HG03280 (cell line): ENCODE data around the gene NPIPB13.
"Not testable (repeated sequence)": the region's sequence is repeated elsewhere in the genome, so short reads cannot be mapped to it uniquely, and the experiment has no call there.

Experiments used
- ATAC-seq: cut with Tn5 transposase; IDR thresholded peaks from one replicate; pipeline ENCODE4 v1.9.1; 2021; ENCODE audit warnings: mild to moderate bottlenecking, moderate library complexity; ENCODE audit not compliant: unreplicated experiment

Gene NPIPB13

DNA sequence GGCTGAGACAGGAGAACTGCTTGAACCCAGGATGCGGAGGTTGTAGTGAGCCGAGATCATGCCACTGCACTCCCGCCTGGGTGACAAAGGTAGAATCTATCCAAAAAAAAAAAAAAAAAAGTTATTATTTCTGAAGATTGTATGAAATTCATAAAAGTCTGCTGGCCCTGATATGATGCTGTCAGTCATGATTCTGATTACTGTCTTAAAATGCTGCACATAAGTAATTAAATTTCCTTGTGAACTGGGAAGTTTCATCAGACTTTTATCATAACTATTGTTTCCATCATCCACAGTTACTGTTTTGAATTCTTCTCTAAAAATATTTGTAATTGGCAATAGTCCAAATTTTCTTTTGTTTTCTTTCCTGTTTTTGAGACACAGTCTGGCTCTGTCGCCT is at the start of gene NPIPB13:
NPIPB13 (minus strand) TSS at position 101 of the 400 bp plus-strand sequence. CDS start 2,906 bp downstream, outside the sequence.
- not testable (repeated sequence) for ATAC-seq

DNA sequence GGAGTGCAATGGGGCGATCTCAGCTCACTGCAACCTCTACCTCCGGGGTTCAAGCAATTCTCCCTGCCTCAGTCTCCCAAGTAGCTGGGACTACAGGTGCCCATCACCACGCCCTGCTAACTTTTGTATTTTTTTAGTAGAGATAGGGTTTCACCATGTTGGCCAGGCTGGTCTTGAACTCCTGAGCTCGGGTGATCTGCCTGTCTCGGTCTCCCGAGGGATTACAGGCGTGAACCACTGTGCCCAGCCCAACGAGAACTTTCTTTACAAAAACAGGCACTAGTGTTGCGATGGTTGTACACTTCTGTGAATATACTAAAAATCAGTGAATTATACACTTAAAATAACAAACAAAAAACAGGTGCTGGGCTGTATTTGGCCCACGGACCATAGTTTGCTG is 34.1 kb upstream of the NPIPB13 start:
- not testable (repeated sequence) for ATAC-seq

DNA sequence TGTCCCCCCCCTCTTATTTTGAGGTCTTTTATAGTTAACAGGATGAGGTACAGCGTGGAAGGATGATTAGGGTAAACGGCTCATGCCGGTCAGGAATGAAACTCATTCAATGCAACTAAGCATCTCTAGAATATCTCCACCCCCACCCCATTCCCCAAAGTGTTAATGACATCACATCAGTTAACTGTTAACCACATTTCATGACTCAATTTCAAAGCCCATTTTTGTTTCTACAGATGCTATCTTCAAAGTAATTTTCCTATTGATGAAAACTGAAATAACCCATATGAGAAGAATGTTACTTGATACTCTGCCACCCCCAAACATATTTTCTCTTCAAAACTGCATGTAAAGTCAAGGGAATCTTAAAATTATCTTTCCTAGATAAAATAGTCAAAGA is 30.2 kb upstream of the NPIPB13 start:
- not testable (repeated sequence) for ATAC-seq

DNA sequence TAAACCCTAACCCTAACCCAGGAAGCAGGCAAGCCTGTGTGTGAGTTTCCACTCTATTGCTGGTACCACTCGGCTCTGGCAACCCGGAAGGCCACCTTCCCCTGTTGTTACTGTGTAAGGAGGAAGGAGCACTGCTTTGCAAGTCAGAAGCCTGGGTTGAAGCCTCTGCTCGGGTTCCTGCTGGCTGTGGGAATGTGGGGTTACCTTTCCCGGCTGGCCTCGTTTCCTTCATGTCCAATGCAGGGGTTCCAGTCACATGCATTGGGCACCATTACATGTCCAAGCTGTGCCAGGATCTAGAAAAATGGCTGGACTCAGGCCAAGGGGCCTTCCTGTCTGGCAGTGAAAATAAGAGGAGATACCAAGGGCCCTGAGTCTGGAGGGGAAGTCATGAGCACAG is 31.2 kb downstream of the NPIPB13 start:
- ATAC-seq = not testable (repeated sequence)

DNA sequence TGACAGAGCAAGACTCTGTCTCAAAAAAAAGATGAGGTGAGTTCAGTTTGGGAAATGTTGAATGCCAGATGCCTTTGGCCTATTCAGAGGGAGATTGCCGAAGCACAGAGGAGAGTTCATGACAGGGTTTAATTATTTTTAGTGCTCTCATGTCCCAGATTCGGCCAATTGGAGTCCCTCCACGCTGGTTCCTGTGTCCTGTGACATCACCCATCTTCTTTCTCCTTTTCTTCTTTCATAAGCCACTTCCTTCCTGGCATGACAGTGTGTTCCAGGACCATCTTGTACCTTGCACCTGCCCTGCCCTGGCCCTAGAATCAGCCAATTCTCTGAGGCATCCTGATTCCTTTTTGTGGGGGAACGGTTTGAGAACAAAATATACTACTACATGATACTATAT is 36.9 kb downstream of the NPIPB13 start:
- ATAC-seq = not testable (repeated sequence)

DNA sequence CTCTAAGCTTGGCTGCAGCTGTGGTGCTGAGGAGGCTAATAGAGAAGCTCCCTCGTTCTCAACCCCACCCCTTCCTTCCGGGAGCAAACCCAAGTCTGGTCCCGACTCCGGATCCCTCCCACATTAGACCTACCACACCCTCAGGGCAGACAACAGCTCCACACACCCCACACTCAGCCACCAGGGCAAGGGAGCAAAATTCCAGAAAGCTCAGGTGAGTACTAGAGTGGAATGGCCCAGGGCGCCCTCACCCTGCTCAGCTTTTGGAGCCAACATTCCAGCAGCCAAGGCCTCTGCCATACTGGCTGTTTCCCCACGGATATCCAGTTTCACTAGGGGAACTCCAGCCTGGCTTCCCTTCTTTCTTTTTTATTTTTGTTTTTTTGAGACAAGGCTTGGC is 39.2 kb downstream of the NPIPB13 start:
- ATAC-seq = not testable (repeated sequence)

DNA sequence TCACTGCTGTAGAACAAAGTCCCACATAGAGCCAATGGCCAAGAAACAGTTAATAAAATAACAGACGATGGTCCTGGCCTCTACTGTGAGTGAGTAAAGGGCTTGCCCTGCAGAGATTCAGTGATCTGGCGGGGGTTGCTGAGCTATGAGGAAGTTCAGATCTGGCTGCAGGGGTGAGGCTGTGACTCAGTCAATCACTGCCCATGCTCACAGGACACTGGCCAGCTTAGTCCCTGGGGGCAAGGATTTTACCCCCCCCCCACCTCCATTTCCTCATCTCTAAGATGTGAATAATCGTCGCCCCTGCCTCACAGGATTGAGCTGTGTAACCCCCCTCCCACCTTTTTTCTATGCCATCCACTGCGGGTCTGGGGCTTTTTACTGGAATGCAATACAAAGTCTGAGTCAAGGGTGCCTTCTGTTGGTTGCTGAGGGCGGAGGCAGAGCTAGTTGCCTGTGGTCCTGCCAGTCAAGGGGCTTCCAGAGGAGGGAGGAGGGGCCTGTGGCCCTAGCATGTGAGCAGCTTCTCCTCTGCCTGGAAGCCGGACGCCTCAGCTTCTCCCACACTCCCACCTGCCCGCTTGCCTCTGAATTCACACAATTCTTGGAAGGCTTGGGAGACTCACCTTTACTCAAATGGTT is 41.1 kb downstream of the NPIPB13 start:
- not testable (repeated sequence) for ATAC-seq

DNA sequence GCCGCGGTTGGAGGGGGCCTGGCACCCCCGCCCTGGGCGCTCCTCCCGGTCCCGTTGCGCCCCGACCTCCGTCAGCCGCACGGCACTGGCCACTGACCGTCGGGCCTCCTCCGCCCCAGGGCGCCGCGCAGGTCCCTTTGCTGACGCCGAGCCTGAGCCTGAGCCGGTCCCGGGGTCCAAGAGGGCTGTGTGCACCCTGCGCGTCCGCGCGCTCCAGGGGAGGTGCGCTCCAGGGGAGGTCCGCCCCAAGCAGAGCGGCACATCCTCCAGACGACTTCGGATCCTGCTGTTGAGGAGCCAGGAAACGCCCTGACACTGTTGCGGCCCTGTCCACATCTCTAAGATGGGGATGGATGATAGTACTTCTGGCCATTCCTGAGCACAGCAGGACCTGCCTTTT is 42.0 kb downstream of the NPIPB13 start:
- not testable (repeated sequence) for ATAC-seq

DNA sequence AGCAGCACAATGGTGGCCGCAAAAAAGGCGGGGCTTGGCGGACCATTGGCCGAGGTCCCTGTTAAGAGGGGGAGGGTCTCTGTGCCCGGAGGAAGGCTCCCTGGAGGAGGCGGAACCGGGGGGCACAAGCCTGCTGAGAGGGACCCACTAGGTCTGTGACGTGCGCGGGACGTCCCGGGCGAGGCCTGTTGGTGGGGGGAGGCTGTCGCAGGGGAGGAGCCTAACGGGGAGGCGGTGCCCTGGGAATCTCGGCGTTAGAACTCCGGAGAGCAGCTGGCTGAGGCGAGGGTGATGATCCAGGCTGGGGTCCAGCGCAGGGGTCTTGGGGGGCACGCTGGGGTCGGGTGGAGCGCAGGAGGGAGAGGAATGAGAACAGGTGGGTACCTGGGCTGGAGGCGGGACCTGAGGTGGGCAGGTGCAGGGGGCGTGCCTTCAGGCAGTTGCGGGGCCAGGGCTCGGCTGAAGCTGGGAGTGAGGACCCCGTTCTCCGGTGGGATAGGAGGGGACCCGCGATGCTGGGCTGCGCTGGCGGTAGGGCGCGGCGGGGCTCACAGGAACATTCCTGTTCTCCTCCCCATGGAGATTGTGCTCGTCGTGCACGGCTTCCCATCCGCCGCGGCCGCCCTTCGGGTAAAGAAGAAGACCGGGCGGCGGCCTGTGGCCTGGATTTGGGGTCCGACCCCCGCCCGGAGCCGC is 42.6 kb downstream of the NPIPB13 start:
- ATAC-seq = not testable (repeated sequence)

DNA sequence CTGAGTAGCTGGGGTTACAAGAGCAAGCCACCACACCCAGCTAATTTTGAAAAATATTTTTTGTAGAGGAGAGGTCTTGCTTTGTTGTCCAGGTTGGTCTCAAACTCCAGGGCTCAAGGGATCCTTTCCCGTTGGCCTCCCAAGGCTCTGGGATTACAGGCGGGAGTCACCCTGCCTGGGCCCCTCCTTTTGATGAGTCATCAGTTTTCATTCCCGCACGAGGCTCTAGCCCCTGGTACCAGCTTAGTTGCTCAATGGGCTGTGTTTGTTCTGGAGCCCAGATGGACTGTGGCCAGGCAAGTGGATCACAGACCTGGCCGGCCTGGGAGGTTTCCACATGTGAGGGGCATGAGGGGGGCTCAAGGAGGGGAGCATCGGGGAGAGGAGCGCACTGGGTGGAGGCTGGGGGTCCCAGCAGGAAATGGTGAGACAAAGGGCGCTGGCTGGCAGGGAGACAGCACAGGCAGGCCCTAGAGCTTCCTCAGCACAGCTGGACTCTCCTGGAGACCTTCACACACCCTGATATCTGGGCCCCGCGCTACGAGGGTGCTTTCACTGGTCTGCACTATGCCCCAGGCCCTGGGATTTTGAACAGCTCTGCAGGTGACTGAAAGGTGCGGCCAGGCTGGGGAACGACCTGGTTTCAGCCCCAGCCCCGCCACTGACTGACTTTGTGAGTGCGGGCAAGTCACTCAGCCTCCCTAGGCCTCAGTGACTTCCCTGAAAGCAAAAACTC is 48.5 kb downstream of the NPIPB13 start:
- not testable (repeated sequence) for ATAC-seq

DNA sequence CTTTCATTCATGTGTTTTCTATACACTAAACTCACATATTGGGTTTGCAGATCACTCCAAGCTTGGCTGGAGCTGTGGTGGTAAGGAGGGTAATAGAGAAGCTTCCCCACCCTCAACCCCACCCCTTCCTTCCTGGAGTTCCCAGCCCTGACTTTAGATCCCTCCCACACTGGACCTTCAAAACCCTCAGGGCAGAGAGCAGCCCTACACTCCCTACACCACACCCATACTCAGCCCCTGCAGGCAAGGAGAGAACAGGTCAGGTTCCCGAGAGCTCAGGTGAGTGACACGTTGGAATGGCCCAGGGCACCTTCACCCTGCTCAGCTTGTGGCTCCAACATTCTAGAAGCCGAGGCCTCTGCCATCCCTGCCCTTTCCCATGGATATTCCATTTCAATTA is 49.2 kb downstream of the NPIPB13 start, which contains the start of gene SULT1A3:
SULT1A3 (plus strand) TSS at position 207 of the 400 bp plus-strand sequence. CDS start 1,474 bp downstream, outside the sequence.
- not testable (repeated sequence) for ATAC-seq
